ENCODE data around the gene ZCCHC24. TPM values are rescaled to one million over a fixed set of nuclear protein-coding genes. Genes with fewer than 3 reads are reported as not detected.

Gene ZCCHC24
- total and polyA plus RNA-seq, 4 donors: 7.8 to 23.9 (median 14.8) TPM

- Histone ChIP-seq H3K4me1 (ENCODE audit: control insufficient read depth in 4 of 4, insufficient read depth in 4 of 4, low read length in 3 of 4) (peaks cover 0 to 6% (median 0%) of the 10 kb centered on the region in 4 donors), H3K27ac (ENCODE audit: low read depth in 1 of 2, low read length in 2 of 2) (no peak overlapping the region), H3K9me3 (ENCODE audit: control insufficient read depth in 4 of 4, low read length in 3 of 4) (no peaks in the 10 kb centered on the region), H3K9ac (ENCODE audit: low read depth in 1 of 2, low read length in 2 of 2) (no peak overlapping the region), H3K27me3 (ENCODE audit: control insufficient read depth in 4 of 4, insufficient read depth in 4 of 4, low read length in 3 of 4) (no peaks in the 10 kb centered on the region), H3K36me3 (ENCODE audit: control insufficient read depth in 4 of 4, insufficient read depth in 3 of 4, low read depth in 1 of 4, low read length in 3 of 4) (no peaks in the 10 kb centered on the region), H3K4me3 (ENCODE audit: low read depth in 1 of 3, low read length in 3 of 3) (no peak overlapping the region)
- no peak for DNase-seq (ENCODE audit: low spot score)
- no peak for TF ChIP-seq CTCF (IDR thresholded peaks at IDR 0.05; ENCODE audit: low read depth, low read length, missing input control)
- 61% methylated on average over 1 of the region's 1 CpG for WGBS
These were observed 13.8 kb upstream of the ZCCHC24 start for GRCh38 chr10:79459243-79459642.

- H3K9me3 ChIP-seq (ENCODE audit: control insufficient read depth in 4 of 4, low read length in 3 of 4): no peaks in the 10 kb centered on the region
- DNase-seq (ENCODE audit: low spot score): no peak
- H3K27ac ChIP-seq (ENCODE audit: low read depth in 1 of 2, low read length in 2 of 2): no peak overlapping the region
- no peak overlapping the region for H3K9ac ChIP-seq (ENCODE audit: low read depth in 1 of 2, low read length in 2 of 2)
- WGBS: 90% methylated on average over 4 of the region's 4 CpGs
- H3K4me1 ChIP-seq (ENCODE audit: control insufficient read depth in 4 of 4, insufficient read depth in 4 of 4, low read length in 3 of 4): peaks cover 0 to 6% (median 0%) of the 10 kb centered on the region in 4 donors
- no peak for TF ChIP-seq HNF4A (conservative IDR thresholded peaks at IDR 0.05)
- no peak for TF ChIP-seq NR2F2 (IDR thresholded peaks at IDR 0.05)
- TF ChIP-seq CTCF (IDR thresholded peaks at IDR 0.05; ENCODE audit: low read depth, low read length, missing input control): no peak
- TF ChIP-seq MAX (IDR thresholded peaks at IDR 0.05): no peak
- no peak for TF ChIP-seq HNF4G (IDR thresholded peaks at IDR 0.05)
- TF ChIP-seq SP1 (IDR thresholded peaks at IDR 0.05): no peak
- TF ChIP-seq TAF1 (conservative IDR thresholded peaks at IDR 0.05): no peak
- no peak for TF ChIP-seq RAD21 (IDR thresholded peaks at IDR 0.05)
- TF ChIP-seq GABPA (IDR thresholded peaks at IDR 0.05 in 1 of 2, conservative IDR thresholded peaks at IDR 0.05 in 1 of 2): no peak
- TF ChIP-seq ATF3 (IDR thresholded peaks at IDR 0.05): no peak
- TF ChIP-seq FOXA1 (IDR thresholded peaks at IDR 0.05): no peak
- no peak for TF ChIP-seq YY1 (IDR thresholded peaks at IDR 0.05)
- TF ChIP-seq EGR1 (IDR thresholded peaks at IDR 0.05; ENCODE audit: low read depth in 2 of 2): no peak
- TF ChIP-seq REST (IDR thresholded peaks at IDR 0.05): no peak
- no peak for TF ChIP-seq ZBTB33 (IDR thresholded peaks at IDR 0.05)
- no peak for TF ChIP-seq RXRA (IDR thresholded peaks at IDR 0.05)
- TF ChIP-seq FOXA2 (IDR thresholded peaks at IDR 0.05): no peak
- TF ChIP-seq JUND (IDR thresholded peaks at IDR 0.05): no peak
- H3K36me3 ChIP-seq (ENCODE audit: control insufficient read depth in 4 of 4, insufficient read depth in 3 of 4, low read depth in 1 of 4, low read length in 3 of 4): no peaks in the 10 kb centered on the region
- no peak overlapping the region for H3K4me3 ChIP-seq (ENCODE audit: low read depth in 1 of 3, low read length in 3 of 3)
- no peaks in the 10 kb centered on the region for H3K27me3 ChIP-seq (ENCODE audit: control insufficient read depth in 4 of 4, insufficient read depth in 4 of 4, low read length in 3 of 4)
These were observed 13.1 kb upstream of the ZCCHC24 start for GRCh38 chr10:79458483-79458882.

Measured in liver (tissue), 9 donors.